Spleen (tissue), 7 donors: ENCODE data around the gene GPR35.

Experiments
- POLR2A ChIP-seq, 3 donors: fragments of 450-650 bp; IDR thresholded peaks; one replicate each; pipeline ENCODE4 v1.5.1; 2017; ENCODE audit warnings: antibody characterized with exemption in 3 of 3, mild to moderate bottlenecking in 1 of 3
- TF ChIP-seq, protein P1 (sequence below), 11 experiments: fragments of 200-600 bp in 7 of 11; fragments of 450-650 bp in 4 of 11; sonication (generic) in 4 of 11; IDR thresholded peaks in 8 of 11; conservative IDR thresholded peaks in 3 of 11; 1 replicate in 7 of 11; 2 replicates in 4 of 11; pipeline versions ENCODE4 v1.4.0 to v1.8.0; 2016 to 2021; ENCODE audit warnings: antibody characterized with exemption in 11 of 11, inconsistent platforms in 4 of 11, mild to moderate bottlenecking in 1 of 11
- donor health status: DM: no; HTN: no; CAD: no; lungs with moderate emphysema.
- donor health status: DM: no; HTN: no; CAD: no.
- donor health status: DM: no; HTN: no; CAD: no.

DNA sequence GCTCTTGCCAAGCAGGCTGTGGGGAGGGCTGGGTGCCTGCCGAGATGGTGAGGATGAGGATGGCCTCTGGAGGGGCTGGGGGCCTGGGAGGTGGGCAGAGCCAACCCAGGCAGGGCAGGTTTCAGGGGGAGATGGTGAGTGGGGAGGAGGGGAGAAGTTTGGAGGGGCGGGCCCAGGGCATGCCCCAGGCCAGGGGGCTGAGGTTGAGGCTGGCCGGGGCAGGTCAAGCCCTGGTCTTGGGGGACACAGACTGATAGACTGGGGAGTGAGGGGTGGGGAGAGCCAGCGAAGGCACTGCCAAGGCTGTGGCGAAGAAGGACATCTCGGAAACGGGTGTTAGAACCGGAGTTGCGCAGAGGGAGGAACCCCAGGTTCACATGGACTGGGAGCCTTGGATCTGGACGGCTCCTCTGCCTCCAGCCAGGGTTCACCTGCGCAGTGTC lies 26.1 kb upstream of the GPR35 start:
- TF ChIP-seq, protein P1, sequence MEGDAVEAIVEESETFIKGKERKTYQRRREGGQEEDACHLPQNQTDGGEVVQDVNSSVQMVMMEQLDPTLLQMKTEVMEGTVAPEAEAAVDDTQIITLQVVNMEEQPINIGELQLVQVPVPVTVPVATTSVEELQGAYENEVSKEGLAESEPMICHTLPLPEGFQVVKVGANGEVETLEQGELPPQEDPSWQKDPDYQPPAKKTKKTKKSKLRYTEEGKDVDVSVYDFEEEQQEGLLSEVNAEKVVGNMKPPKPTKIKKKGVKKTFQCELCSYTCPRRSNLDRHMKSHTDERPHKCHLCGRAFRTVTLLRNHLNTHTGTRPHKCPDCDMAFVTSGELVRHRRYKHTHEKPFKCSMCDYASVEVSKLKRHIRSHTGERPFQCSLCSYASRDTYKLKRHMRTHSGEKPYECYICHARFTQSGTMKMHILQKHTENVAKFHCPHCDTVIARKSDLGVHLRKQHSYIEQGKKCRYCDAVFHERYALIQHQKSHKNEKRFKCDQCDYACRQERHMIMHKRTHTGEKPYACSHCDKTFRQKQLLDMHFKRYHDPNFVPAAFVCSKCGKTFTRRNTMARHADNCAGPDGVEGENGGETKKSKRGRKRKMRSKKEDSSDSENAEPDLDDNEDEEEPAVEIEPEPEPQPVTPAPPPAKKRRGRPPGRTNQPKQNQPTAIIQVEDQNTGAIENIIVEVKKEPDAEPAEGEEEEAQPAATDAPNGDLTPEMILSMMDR (IDR thresholded peaks at IDR 0.05 in 8 of 11, conservative IDR thresholded peaks at IDR 0.05 in 3 of 11): no peak
- TF ChIP-seq POLR2A (IDR thresholded peaks at IDR 0.05): no peak
